ENCODE data around the gene ZNF787.
"Not testable (repeated sequence)": the region's sequence is repeated elsewhere in the genome, so short reads cannot be mapped to it uniquely, and the experiment has no call there.

Gene ZNF787

DNA sequence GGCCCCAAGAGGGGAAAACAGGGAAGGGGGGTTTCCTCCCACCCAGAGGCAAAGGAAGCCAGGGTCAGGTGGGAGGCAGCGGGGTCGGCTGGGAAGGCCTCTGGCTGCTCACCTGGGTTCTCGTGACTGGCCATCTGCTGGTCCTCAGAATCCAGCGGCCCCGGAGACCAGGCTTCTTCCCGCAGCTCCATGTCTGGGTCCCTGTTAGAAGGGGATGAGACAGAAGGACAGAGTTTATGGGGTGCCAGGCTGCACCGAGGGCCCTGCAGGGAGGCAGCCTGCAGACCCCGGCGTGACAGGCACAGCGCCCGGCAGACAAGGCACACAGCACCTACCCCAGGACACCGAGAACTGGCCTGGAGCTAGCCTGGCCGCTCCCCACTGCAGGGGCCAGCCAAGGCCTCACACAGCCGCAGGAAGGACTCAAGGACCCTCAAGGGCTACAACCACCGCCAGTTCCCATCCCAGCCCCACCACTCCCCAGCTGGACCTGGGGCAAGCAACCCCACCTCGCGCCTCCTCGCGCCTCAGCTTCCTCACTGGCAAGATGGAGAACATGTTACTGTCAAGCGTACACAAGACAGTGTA, 18.0 kb downstream of the ZNF787 start:
- DNase-seq = no peak

DNA sequence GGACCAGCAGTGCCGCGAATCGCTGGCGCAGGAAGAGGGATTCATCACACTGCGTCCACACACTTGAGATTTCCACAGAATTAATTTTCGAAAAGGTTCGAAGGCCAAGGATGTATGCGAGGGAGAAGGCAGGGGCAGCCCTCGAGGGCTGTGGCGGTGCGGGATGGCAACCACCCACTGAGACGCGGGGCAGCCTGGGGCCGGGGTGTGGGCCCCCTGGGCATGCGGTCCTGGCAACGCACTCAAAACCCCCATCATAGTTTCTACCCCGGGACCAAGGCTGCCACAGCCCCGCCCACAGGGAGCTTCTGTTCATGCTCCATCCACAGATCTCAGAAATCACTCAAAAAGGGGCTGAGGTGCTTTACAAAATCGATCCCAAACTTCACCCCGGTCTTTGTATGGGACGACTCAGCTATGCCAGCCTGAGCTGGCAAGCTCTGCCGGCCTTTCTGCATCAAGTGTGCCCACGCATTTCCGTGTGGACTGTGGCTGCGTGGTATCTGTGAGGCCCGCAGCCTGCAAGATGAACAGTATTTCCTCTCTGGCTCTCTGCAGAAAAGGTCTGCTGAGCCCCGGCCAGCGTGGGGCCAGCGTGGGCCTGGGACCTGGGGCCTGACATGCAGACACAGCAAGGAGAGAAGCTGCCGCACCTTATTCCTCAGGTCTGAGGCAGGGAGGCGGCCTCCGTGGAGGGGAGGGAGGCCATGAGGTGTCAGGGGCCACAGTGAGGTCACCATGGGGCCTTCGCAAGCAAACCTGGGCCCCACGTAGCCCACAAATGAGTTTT, 19.2 kb downstream of the ZNF787 start:
- no peak for DNase-seq

GRCh38 chr19:56101095-56101494, 20.0 kb downstream of the ZNF787 start:
- DNase-seq = no peak

GRCh38 chr19:56099638-56100539, 21.2 kb downstream of the ZNF787 start:
- no peak for DNase-seq

DNA sequence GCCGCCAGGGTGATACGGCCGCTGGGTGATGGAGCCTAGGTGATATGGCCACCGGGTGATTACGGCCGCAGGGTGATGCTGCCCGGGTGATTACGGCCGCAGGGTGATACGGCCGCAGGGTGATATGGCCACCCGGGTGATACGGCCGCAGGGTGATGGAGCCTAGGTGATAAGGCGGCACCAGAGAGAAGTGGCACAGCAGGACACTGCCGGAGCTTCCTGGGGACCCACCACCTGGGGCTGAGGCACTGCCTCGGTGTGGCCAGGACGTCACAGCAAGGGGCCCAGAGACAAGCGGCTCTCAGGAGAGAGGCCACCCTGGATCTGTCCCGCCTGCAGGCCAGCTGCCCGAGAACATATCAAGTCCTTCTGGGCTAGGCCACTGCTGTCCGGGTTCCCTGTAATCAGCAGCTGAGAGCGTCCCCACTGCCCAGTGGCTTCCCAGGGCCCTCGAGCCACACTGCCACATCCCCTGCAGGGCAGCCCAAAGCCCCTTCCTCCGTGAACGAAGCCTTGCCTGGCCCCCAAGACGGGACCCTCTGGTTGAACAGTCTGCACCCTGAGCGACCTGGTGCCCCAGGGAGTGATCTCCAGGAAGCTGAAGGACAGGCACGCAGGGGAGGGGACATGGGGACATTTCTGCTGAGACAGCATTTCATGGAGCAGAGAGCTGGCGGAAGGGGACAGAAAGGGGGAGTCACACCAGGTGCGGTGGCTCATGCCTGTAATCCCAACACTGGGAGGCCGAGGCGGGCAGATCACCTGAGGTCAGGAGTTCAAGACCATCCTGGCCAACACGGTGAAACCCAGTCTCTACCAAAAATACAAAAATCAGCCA, 22.1 kb downstream of the ZNF787 start:
- no peak for DNase-seq

GRCh38 chr19:56098237-56098636, 22.9 kb downstream of the ZNF787 start:
- not testable (repeated sequence) for DNase-seq

GRCh38 chr19:56097776-56098175, 23.3 kb downstream of the ZNF787 start:
- no peak for DNase-seq

- no peak for DNase-seq
Observed at GRCh38 chr19:56097306-56097705, 23.8 kb downstream of the ZNF787 start.

- DNase-seq = no peak
Observed at GRCh38 chr19:56096665-56097064, 24.4 kb downstream of the ZNF787 start.

DNA sequence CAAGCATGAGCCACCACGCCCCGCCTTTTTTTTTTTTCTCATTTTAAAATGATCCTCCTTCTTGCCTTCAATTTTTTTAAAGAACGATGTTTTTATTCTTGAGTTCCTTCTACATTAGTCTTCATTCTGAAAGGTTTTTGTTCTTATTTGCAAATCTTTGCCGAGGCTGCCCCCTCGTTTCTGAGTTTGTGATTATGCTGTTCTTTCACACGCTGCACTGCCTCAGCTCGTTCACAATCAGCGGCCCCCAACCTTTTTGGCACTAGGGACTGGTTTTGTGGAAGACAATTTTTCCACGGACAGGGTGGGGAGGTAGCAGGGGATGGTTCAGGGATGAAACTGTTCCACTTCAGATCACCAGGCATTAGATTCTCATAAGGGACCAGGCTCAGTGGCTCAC, 26.6 kb downstream of the ZNF787 start:
- no peak for DNase-seq

GRCh38 chr19:56092685-56093631, 28.1 kb downstream of the ZNF787 start:
- no peak for DNase-seq

DNA sequence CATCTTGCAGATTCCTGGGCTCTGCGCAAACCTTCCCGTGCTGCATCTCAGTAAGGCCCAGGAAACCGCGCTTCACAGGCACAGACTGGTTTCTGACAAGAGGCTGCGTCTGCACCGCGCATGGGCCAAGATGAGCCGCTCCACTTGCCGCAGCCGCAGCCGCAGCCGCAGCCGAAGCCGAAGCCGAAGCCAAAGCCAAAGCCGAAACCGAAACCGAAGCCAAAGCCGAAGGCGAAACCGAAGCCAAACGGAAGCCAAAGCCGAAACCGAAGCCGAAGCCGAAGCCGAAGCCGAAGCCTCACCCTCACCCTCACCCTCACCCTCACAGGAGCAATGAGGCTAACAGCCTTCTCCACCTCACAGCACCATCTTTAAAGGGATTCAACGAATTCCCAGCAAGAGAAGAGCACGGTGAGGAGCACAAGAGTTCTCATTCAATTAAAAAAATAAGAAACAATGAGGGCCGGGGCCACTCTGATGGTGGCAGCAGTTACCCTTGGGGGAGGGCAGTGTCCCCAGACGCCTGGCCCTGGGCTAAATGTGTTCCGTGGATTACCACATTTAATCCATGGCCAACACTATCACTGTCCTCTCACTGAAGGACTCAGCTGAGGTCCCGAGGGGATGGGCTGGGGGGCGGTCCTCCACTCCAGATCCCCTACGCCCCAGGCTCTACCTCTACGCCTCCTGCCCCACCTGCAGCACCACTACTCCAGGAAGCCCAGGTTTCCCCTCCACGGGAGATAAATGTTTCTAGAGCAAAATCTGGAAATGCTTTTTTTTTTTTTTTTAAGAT, 29.1 kb downstream of the ZNF787 start:
- no peak for DNase-seq

- no peak for DNase-seq
Observed at GRCh38 chr19:56091066-56091490, 30.0 kb downstream of the ZNF787 start.

GRCh38 chr19:56089344-56089743, 31.8 kb downstream of the ZNF787 start:
- DNase-seq = no peak

- DNase-seq = no peak
Observed at GRCh38 chr19:56088497-56089215, 32.4 kb downstream of the ZNF787 start.

DNA sequence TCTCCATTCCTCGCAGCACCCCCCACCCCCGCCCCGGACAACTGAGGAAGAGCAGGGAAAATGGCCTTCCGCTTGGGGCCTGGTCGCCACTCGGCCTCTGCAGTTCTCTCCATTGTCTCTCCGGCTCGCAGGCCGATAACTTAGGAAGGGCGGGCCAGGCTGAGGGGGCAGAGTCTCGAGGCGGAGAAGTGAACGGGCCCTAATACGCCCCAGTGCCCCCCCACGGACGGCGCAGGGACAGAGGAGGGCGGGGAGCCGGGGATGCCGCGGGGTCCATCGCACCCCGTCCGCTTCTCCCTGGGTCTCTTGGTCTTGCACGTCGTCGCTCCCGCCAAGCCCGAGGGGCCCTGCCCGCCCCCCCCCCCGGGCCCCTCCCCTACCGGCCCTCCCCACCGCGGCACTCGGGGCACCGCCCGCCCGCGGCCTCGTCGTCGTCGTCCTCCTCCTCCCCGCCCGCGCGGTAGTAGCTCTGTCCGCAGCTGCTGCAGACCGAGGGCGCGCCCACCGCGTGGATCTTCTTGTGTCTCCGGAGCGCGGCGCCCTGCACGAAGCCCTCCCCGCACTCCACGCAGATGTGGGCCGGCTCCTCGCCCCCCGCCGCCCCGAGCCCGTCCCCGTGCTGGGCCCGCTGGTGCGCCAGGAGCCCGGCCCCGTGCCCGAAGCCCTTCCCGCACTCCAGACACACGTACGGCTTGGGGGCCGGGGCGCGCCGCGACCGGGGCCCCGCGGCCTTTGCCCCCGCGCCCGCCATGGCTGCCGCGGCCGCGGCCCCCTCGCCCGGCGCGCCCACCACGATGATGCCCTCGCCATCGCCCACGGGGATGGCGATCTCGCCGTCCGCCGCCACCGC, 33.2 kb downstream of the ZNF787 start:
- no peak for DNase-seq

DNA sequence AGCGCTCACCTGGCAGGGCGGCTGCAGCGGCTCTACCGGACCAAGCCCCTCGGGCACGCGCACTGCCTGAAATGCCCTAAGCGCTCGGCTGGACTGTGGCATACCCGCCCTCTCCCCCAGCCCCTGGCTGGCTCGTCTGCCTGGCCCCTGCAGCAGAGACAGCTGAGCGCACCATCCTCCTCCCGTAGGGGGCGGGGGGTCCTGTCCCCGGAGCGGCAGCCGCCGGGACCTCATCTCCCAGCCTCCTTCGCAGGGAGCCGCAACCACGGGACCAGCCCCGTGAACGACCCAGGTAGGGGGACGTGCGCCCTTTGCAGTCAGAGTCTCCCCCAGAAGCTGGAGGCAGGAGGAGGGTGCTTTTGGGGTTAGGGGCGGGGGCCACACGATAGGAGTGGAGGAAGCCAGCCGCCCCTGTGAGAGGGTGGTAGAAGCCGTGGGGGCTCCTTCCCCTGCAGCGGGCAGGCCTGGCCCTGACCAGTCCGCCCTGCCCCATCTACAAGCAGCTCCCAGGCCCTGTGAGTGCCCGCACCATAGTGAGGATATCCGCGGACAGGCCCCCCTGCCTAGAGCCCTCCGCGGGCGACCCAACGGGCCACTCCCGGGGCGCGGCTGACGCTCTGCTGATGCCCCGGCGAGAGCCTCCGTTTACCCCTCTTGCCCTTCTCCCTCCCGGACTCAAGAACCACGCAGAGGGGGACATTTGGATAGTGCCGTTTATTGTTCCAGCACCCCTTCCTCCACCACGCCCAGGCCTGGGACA, 34.2 kb downstream of the ZNF787 start:
- DNase-seq = no peak
